Measurements from ENCODE around the gene PIMREG.

DNA sequence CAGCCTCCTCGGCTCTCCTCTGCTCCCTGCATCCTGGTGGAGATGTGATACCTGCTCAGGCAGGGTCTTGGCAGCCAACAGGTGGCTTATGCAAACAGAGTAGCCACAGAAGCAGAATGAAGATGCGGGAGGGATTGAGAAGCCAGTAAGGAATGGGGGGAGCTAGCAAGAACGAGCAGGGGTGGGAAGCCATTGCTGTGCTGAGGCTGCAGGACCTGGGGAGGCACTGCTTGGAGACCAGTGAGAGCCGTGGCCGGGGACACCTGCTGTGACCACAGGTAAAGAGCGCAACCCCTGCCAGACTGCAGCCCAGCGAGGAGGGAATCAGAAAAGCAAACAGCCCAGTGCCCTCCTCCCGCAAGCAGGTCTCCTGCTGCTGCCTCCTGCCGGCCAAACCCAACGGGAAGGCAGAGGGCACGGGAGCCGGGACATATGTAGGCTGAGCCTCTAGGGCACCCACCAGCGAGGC, 24.0 kb upstream of the PIMREG start:
- no peak for TF ChIP-seq ZNF292 (tag by site-specific recombination; IDR thresholded peaks at IDR 0.05; ENCODE audit: borderline replicate concordance, low read depth)
- TF ChIP-seq, protein P1, sequence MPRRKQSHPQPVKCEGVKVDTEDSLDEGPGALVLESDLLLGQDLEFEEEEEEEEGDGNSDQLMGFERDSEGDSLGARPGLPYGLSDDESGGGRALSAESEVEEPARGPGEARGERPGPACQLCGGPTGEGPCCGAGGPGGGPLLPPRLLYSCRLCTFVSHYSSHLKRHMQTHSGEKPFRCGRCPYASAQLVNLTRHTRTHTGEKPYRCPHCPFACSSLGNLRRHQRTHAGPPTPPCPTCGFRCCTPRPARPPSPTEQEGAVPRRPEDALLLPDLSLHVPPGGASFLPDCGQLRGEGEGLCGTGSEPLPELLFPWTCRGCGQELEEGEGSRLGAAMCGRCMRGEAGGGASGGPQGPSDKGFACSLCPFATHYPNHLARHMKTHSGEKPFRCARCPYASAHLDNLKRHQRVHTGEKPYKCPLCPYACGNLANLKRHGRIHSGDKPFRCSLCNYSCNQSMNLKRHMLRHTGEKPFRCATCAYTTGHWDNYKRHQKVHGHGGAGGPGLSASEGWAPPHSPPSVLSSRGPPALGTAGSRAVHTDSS (tag by site-specific recombination; IDR thresholded peaks at IDR 0.05): no peak
- TF ChIP-seq, protein P2, sequence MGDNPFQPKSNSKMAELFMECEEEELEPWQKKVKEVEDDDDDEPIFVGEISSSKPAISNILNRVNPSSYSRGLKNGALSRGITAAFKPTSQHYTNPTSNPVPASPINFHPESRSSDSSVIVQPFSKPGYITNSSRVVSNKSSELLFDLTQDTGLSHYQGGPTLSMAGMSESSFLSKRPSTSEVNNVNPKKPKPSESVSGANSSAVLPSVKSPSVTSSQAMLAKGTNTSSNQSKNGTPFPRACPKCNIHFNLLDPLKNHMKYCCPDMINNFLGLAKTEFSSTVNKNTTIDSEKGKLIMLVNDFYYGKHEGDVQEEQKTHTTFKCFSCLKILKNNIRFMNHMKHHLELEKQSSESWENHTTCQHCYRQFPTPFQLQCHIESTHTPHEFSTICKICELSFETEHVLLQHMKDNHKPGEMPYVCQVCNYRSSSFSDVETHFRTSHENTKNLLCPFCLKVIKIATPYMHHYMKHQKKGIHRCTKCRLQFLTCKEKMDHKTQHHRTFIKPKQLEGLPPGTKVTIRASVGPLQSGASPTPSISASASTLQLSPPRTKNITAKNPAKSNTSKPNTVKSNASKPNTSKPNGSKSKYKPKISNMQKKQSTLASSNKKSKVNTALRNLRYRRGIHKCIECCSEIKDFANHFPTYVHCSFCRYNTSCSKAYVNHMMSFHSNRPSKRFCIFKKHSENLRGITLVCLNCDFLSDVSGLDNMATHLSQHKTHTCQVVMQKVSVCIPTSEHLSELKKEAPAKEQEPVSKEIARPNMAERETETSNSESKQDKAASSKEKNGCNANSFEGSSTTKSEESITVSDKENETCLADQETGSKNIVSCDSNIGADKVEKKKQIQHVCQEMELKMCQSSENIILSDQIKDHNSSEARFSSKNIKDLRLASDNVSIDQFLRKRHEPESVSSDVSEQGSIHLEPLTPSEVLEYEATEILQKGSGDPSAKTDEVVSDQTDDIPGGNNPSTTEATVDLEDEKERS (tag by site-specific recombination; IDR thresholded peaks at IDR 0.05): no peak
- TF ChIP-seq ZNF792 (tag by site-specific recombination; IDR thresholded peaks at IDR 0.05): no peak
- TF ChIP-seq FEZF1 (tag by site-specific recombination; IDR thresholded peaks at IDR 0.05): no peak
- no peak for TF ChIP-seq YY1 (tag by site-specific recombination; IDR thresholded peaks at IDR 0.05)
- TF ChIP-seq, protein P3, sequence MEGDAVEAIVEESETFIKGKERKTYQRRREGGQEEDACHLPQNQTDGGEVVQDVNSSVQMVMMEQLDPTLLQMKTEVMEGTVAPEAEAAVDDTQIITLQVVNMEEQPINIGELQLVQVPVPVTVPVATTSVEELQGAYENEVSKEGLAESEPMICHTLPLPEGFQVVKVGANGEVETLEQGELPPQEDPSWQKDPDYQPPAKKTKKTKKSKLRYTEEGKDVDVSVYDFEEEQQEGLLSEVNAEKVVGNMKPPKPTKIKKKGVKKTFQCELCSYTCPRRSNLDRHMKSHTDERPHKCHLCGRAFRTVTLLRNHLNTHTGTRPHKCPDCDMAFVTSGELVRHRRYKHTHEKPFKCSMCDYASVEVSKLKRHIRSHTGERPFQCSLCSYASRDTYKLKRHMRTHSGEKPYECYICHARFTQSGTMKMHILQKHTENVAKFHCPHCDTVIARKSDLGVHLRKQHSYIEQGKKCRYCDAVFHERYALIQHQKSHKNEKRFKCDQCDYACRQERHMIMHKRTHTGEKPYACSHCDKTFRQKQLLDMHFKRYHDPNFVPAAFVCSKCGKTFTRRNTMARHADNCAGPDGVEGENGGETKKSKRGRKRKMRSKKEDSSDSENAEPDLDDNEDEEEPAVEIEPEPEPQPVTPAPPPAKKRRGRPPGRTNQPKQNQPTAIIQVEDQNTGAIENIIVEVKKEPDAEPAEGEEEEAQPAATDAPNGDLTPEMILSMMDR (tag by site-specific recombination; IDR thresholded peaks at IDR 0.05): peak; percentile 49
- TF ChIP-seq, protein P4, sequence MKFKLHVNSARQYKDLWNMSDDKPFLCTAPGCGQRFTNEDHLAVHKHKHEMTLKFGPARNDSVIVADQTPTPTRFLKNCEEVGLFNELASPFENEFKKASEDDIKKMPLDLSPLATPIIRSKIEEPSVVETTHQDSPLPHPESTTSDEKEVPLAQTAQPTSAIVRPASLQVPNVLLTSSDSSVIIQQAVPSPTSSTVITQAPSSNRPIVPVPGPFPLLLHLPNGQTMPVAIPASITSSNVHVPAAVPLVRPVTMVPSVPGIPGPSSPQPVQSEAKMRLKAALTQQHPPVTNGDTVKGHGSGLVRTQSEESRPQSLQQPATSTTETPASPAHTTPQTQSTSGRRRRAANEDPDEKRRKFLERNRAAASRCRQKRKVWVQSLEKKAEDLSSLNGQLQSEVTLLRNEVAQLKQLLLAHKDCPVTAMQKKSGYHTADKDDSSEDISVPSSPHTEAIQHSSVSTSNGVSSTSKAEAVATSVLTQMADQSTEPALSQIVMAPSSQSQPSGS (tag by site-specific recombination; IDR thresholded peaks at IDR 0.05; ENCODE audit: low read depth): no peak
- no peak for TF ChIP-seq ZNF211 (tag by site-specific recombination; IDR thresholded peaks at IDR 0.05; ENCODE audit: low read depth)
- TF ChIP-seq ZBTB7A (tag by site-specific recombination; IDR thresholded peaks at IDR 0.05; ENCODE audit: low read depth): no peak

Measured in HEK293 (cell line).